MM.1S (cell line): ENCODE data around the gene COBL.
A peak's percentile ranks its signal among the peaks of the same experiment; 100 is the strongest.

Source experiments
- DNase-seq: peaks from one replicate; pipeline ENCODE4 v3.0.0-alpha.2; 2015
- H2AFZ ChIP-seq: fragments of 300-600 bp; sonication (generic); 2 replicates; pipeline ENCODE4 v1.6.0; 2016; ENCODE audit warnings: antibody characterized with exemption, low read length
- H3F3A ChIP-seq: fragments of 300-600 bp; sonication (generic); 2 replicates; pipeline ENCODE4 v1.6.1; 2016; ENCODE audit warnings: mild to moderate bottlenecking, antibody characterized with exemption, low read length, moderate library complexity, mixed read lengths; ENCODE audit not compliant: insufficient read depth
- H3K27ac ChIP-seq: fragments of 300-600 bp; sonication (generic); 2 replicates; pipeline ENCODE4 v1.5.1; 2016; ENCODE audit warnings: mild to moderate bottlenecking, low read length
- H3K27me3 ChIP-seq: fragments of 300-600 bp; sonication (generic); replicated peaks from 2 replicates; pipeline ENCODE4 v1.6.0; 2016; ENCODE audit warnings: low read length; ENCODE audit not compliant: insufficient read depth
- H3K36me3 ChIP-seq: fragments of 300-600 bp; sonication (generic); replicated peaks from 2 replicates; pipeline ENCODE4 v1.6.1; 2016; ENCODE audit warnings: mild to moderate bottlenecking, low read length, mixed read lengths; ENCODE audit not compliant: insufficient read depth
- H3K4me1 ChIP-seq: fragments of 300-600 bp; sonication (generic); 2 replicates; pipeline ENCODE4 v1.6.1; 2016; ENCODE audit warnings: low read length, mixed read lengths
- H3K4me2 ChIP-seq: fragments of 300-600 bp; sonication (generic); 2 replicates; pipeline ENCODE4 v1.6.0; 2016; ENCODE audit warnings: low read depth, low read length
- H3K4me3 ChIP-seq: fragments of 300-600 bp; sonication (generic); 2 replicates; pipeline ENCODE4 v1.5.1; 2016; ENCODE audit warnings: low read length, mixed read lengths
- H3K79me2 ChIP-seq: fragments of 300-600 bp; sonication (generic); 2 replicates; pipeline ENCODE4 v1.6.1; 2016; ENCODE audit warnings: mixed run types, low read length, mixed read lengths
- H3K9ac ChIP-seq: fragments of 300-600 bp; sonication (generic); 2 replicates; pipeline ENCODE4 v1.6.1; 2016; ENCODE audit warnings: low read length, mixed read lengths
- H3K9me2 ChIP-seq: fragments of 300-600 bp; sonication (generic); replicated peaks from 2 replicates; pipeline ENCODE4 v1.6.1; 2016; ENCODE audit warnings: mild to moderate bottlenecking, low read length, mixed read lengths; ENCODE audit not compliant: insufficient read depth
- H3K9me3 ChIP-seq: fragments of 300-600 bp; sonication (generic); replicated peaks from 2 replicates; pipeline ENCODE4 v1.6.1; 2016; ENCODE audit warnings: mild to moderate bottlenecking, low read length, mixed read lengths; ENCODE audit not compliant: insufficient read depth
- H4K20me1 ChIP-seq: fragments of 300-600 bp; sonication (generic); 2 replicates; pipeline ENCODE4 v1.6.1; 2016; ENCODE audit warnings: mild to moderate bottlenecking, low read length, moderate library complexity, mixed read lengths; ENCODE audit not compliant: insufficient read depth
- CTCF ChIP-seq: fragments of 300-600 bp; sonication (generic); IDR thresholded peaks from 2 replicates; pipeline ENCODE4 v1.5.1; 2016; ENCODE audit warnings: antibody characterized with exemption, low read length, mixed read lengths
- EZH2 ChIP-seq: fragments of 300-600 bp; sonication (generic); optimal IDR thresholded peaks from 2 replicates; pipeline ENCODE3; 2017; ENCODE audit warnings: low read depth, mild to moderate bottlenecking, antibody characterized with exemption, low read length, mixed read lengths
- EZH2phosphoT487 ChIP-seq: fragments of 300-600 bp; sonication (generic); IDR thresholded peaks from 2 replicates; pipeline ENCODE4 v1.6.1; 2018; ENCODE audit warnings: antibody characterized with exemption, low read length

Gene COBL

GRCh38 chr7:51316666-51317581 lies at the start of gene COBL:
Gene COBL (minus strand): TSS chr7:51316809. CDS start chr7:51316633, 176 bp downstream.
- no peaks in the 10 kb centered on the region for H3K4me1 ChIP-seq
- H3K79me2 ChIP-seq: no peaks in the 10 kb centered on the region
- H3K27ac ChIP-seq: no peak within 1 kb of the TSS
- peak within 1 kb of the TSS; percentile 44; the same call in 1 of the 2 replicates for H3K4me3 ChIP-seq
- H3K27me3 ChIP-seq: no peaks in the 10 kb centered on the region
- TF ChIP-seq EZH2 (no peak), EZH2phosphoT487 (no peak), CTCF (no peak)
- peak within 1 kb of the TSS; percentile 43; the same call in 1 of the 2 replicates for H3K4me2 ChIP-seq
- H3K9me2 ChIP-seq: no peaks in the 10 kb centered on the region
- no peaks in the 10 kb centered on the region for H3K9me3 ChIP-seq
- no peaks in the 10 kb centered on the region for H4K20me1 ChIP-seq
- H3F3A ChIP-seq: no peaks in the 10 kb centered on the region
- no peak within 1 kb of the TSS for H3K9ac ChIP-seq
- no peak for DNase-seq
- peak within 1 kb of the TSS; percentile 67 for H2AFZ ChIP-seq
- no peaks in the 10 kb centered on the region for H3K36me3 ChIP-seq

GRCh38 chr7:51366172-51366728 lies 49.6 kb upstream of the COBL start:
- no peak for DNase-seq
- no peaks in the 10 kb centered on the region for H3K36me3 ChIP-seq
- H3K4me2 ChIP-seq: no peak overlapping the region
- no peak overlapping the region for H2AFZ ChIP-seq
- no peaks in the 10 kb centered on the region for H3K9me3 ChIP-seq
- no peaks in the 10 kb centered on the region for H3F3A ChIP-seq
- TF ChIP-seq EZH2: no peak
- no peak overlapping the region for H3K9ac ChIP-seq
- H3K4me1 ChIP-seq: peaks cover 10% of the 10 kb centered on the region
- no peaks in the 10 kb centered on the region for H3K9me2 ChIP-seq
- H3K27ac ChIP-seq: no peak overlapping the region
- no peaks in the 10 kb centered on the region for H3K79me2 ChIP-seq
- no peaks in the 10 kb centered on the region for H4K20me1 ChIP-seq
- no peak overlapping the region for H3K4me3 ChIP-seq
- no peaks in the 10 kb centered on the region for H3K27me3 ChIP-seq

- no peak overlapping the region for H3K9ac ChIP-seq
- no peaks in the 10 kb centered on the region for H4K20me1 ChIP-seq
- no peak overlapping the region for H3K27ac ChIP-seq
- no peak overlapping the region for H3K4me2 ChIP-seq
- no peak overlapping the region for H3K4me3 ChIP-seq
- no peaks in the 10 kb centered on the region for H3F3A ChIP-seq
- DNase-seq: no peak
- no peaks in the 10 kb centered on the region for H3K79me2 ChIP-seq
- H3K36me3 ChIP-seq: no peaks in the 10 kb centered on the region
- no peaks in the 10 kb centered on the region for H3K27me3 ChIP-seq
- no peak overlapping the region for H2AFZ ChIP-seq
- H3K9me3 ChIP-seq: no peaks in the 10 kb centered on the region
- no peak for TF ChIP-seq CTCF
- TF ChIP-seq EZH2: no peak
- TF ChIP-seq EZH2phosphoT487: no peak
- H3K4me1 ChIP-seq: no peaks in the 10 kb centered on the region
- no peaks in the 10 kb centered on the region for H3K9me2 ChIP-seq
Observed at GRCh38 chr7:51357821-51358220, 41.2 kb upstream of the COBL start.
